Keratinocyte (primary cell): ENCODE measurements around the gene ESRP2. TPM values are rescaled to one million over a fixed set of nuclear protein-coding genes. Genes with fewer than 3 reads are reported as not detected.

ENCODE experiments used
- DNase-seq: peaks from one replicate; pipeline ENCODE4 v3.0.0-alpha.2; 2011; ENCODE audit warnings: low read depth, missing footprints, low spot score
- FAIRE-seq: peaks from 2 replicates; lab custom pipeline; 2011; peaks lifted over from hg19 to GRCh38; lab: Jason Lieb, UNC
- H2AFZ ChIP-seq: 2 replicates; pipeline ENCODE4 v1.6.0; 2012; ENCODE audit warnings: low read length, control low read depth, inconsistent platforms; ENCODE audit not compliant: control insufficient read depth
- H3K27ac ChIP-seq: 2 replicates; pipeline ENCODE4 v1.5.1; 2011; ENCODE audit warnings: low read length; ENCODE audit not compliant: control insufficient read depth, insufficient read depth
- H3K27me3 ChIP-seq: 3 replicates; pipeline ENCODE4 v1.6.0; 2011; ENCODE audit warnings: low read length; ENCODE audit not compliant: control insufficient read depth, insufficient read depth; ENCODE audit errors: extremely low read depth
- H3K36me3 ChIP-seq, 2 experiments: 2 replicates in 1 of 2; 3 replicates in 1 of 2; pipeline ENCODE4 v1.5.1; 2011; ENCODE audit warnings: low read length in 2 of 2, mild to moderate bottlenecking in 1 of 2; ENCODE audit not compliant: control insufficient read depth in 2 of 2, insufficient read depth in 2 of 2; ENCODE audit errors: extremely low read depth in 1 of 2
- H3K4me1 ChIP-seq: 3 replicates; pipeline ENCODE4 v1.5.1; 2011; ENCODE audit warnings: low read length; ENCODE audit not compliant: control insufficient read depth, insufficient read depth; ENCODE audit errors: extremely low read depth
- H3K4me2 ChIP-seq: 3 replicates; pipeline ENCODE4 v1.6.0; 2011; ENCODE audit warnings: low read depth, low read length; ENCODE audit not compliant: control insufficient read depth, insufficient read depth; ENCODE audit errors: extremely low read depth
- H3K4me3 ChIP-seq, 3 experiments: fragments of 200-600 bp in 1 of 3; sonication (generic) in 1 of 3; 2 replicates in 2 of 3; 3 replicates in 1 of 3; pipeline ENCODE4 v1.5.1; 2011 to 2016; ENCODE audit warnings: low read length in 3 of 3, mild to moderate bottlenecking in 3 of 3, control low read depth in 2 of 3, inconsistent platforms in 1 of 3, low read depth in 1 of 3, mixed read lengths in 1 of 3, mixed run types in 1 of 3, moderate library complexity in 1 of 3; ENCODE audit not compliant: control insufficient read depth in 2 of 3, insufficient read depth in 2 of 3; ENCODE audit errors: extremely low read depth in 1 of 3
- H3K79me2 ChIP-seq: 2 replicates; pipeline ENCODE4 v1.6.0; 2012; ENCODE audit warnings: low read length; ENCODE audit not compliant: control insufficient read depth, insufficient read depth
- H3K9ac ChIP-seq: 3 replicates; pipeline ENCODE4 v1.6.0; 2011; ENCODE audit warnings: low read length; ENCODE audit not compliant: control insufficient read depth, insufficient read depth; ENCODE audit errors: extremely low read depth
- H3K9me1 ChIP-seq: 3 replicates; pipeline ENCODE4 v1.6.0; 2011; ENCODE audit warnings: low read length; ENCODE audit not compliant: control insufficient read depth, insufficient read depth; ENCODE audit errors: extremely low read depth
- H3K9me3 ChIP-seq: 2 replicates; pipeline ENCODE4 v1.5.1; 2012; ENCODE audit warnings: low read depth, low read length; ENCODE audit not compliant: control insufficient read depth
- H4K20me1 ChIP-seq: 3 replicates; pipeline ENCODE4 v1.6.0; 2011; ENCODE audit warnings: low read length; ENCODE audit not compliant: control insufficient read depth, insufficient read depth; ENCODE audit errors: extremely low read depth
- EZH2 ChIP-seq: IDR thresholded peaks from one replicate; pipeline ENCODE4 v1.6.1; 2012; ENCODE audit warnings: inconsistent platforms, mild to moderate bottlenecking, low read length, moderate library complexity
- dilution Hi-C: fragments of 300-500 bp; cut with MboI; formaldehyde crosslinking; loops from one replicate; pipeline ENCODE4 v1.7.0; 2020; ENCODE audit warnings: low sequenced_read_pairs; ENCODE audit not compliant: extremely low pct_ligation_motif_present
- polyA plus RNA-seq, 5 experiments: library from polyadenylated mRNA; depleted of rRNA in 3 of 5; stranded (reverse) in 3 of 5; stranded (forward) in 1 of 5; unstranded in 1 of 5; fragments of >200 nt; gene quantifications; 1 replicate in 1 of 5; 2 replicates in 3 of 5; 3 replicates in 1 of 5; pipeline versions ENCODE4 v1.2.1 to v1.2.3, GENCODE V29; 2011 to 2012; ENCODE audit warnings: missing spikeins in 2 of 5, low read depth in 1 of 5, low replicate concordance in 1 of 5
- TF ChIP-seq, protein P1 (sequence below), 3 experiments: IDR thresholded peaks in 1 of 3; conservative IDR thresholded peaks in 1 of 3; optimal IDR thresholded peaks in 1 of 3; 2 replicates in 2 of 3; 3 replicates in 1 of 3; pipeline versions ENCODE3 to v1.5.1; 2011; ENCODE audit warnings: low read length in 3 of 3, mild to moderate bottlenecking in 3 of 3, moderate library complexity in 2 of 3, control low read depth in 1 of 3, inconsistent platforms in 1 of 3; ENCODE audit not compliant: insufficient read depth in 2 of 3; ENCODE audit errors: extremely low read depth in 1 of 3

ESRP2 gene
- polyA plus RNA-seq, 1 donor (not counting 4 experiments of a cell fraction or from before 2014, with no cell fraction given): 39.2 TPM

GRCh38 chr16:68281368-68282063, 45.6 kb upstream of the ESRP2 start:
- Histone ChIP-seq H3K79me2 (peaks cover 9% of the 10 kb centered on the region), H2AFZ (no peak overlapping the region), H3K4me1 (no peaks in the 10 kb centered on the region), H3K27me3 (no peaks in the 10 kb centered on the region), H3K4me3 (no peak overlapping the region), H3K9me3 (no peaks in the 10 kb centered on the region), H3K9ac (no peak overlapping the region), H3K36me3 (peaks cover 12 to 14% of the 10 kb centered on the region in 2 experiments), H4K20me1 (no peaks in the 10 kb centered on the region), H3K4me2 (no peak overlapping the region), H3K9me1 (no peaks in the 10 kb centered on the region), H3K27ac (no peak overlapping the region)
- no peak for DNase-seq
- no peak for TF ChIP-seq EZH2
- TF ChIP-seq, protein P1, sequence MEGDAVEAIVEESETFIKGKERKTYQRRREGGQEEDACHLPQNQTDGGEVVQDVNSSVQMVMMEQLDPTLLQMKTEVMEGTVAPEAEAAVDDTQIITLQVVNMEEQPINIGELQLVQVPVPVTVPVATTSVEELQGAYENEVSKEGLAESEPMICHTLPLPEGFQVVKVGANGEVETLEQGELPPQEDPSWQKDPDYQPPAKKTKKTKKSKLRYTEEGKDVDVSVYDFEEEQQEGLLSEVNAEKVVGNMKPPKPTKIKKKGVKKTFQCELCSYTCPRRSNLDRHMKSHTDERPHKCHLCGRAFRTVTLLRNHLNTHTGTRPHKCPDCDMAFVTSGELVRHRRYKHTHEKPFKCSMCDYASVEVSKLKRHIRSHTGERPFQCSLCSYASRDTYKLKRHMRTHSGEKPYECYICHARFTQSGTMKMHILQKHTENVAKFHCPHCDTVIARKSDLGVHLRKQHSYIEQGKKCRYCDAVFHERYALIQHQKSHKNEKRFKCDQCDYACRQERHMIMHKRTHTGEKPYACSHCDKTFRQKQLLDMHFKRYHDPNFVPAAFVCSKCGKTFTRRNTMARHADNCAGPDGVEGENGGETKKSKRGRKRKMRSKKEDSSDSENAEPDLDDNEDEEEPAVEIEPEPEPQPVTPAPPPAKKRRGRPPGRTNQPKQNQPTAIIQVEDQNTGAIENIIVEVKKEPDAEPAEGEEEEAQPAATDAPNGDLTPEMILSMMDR (optimal IDR thresholded peaks at IDR 0.05 in 1 of 3, IDR thresholded peaks at IDR 0.05 in 1 of 3, conservative IDR thresholded peaks at IDR 0.05 in 1 of 3; ENCODE audit: extremely low read depth in 1 of 3, insufficient read depth in 2 of 3, low read length in 3 of 3): no peak
- dilution Hi-C loops: no loop called here
- no peak for FAIRE-seq

GRCh38 chr16:68279726-68280558, 44.0 kb upstream of the ESRP2 start:
- dilution Hi-C loops: no loop called here
- no peak overlapping the region for H3K27ac ChIP-seq
- H4K20me1 ChIP-seq: peaks cover 4% of the 10 kb centered on the region
- H3K36me3 ChIP-seq: peaks cover 12 to 19% of the 10 kb centered on the region in 2 experiments
- H3K4me2 ChIP-seq: no peak overlapping the region
- H3K79me2 ChIP-seq: peaks cover 9% of the 10 kb centered on the region
- H3K27me3 ChIP-seq: no peaks in the 10 kb centered on the region
- no peak overlapping the region for H3K4me3 ChIP-seq
- FAIRE-seq (no peak), DNase-seq (no peak)
- TF ChIP-seq, protein P1 (optimal IDR thresholded peaks at IDR 0.05 in 1 of 3, IDR thresholded peaks at IDR 0.05 in 1 of 3, conservative IDR thresholded peaks at IDR 0.05 in 1 of 3; ENCODE audit: extremely low read depth in 1 of 3, insufficient read depth in 2 of 3, low read length in 3 of 3): no peak
- TF ChIP-seq EZH2: no peak
- no peaks in the 10 kb centered on the region for H3K9me3 ChIP-seq
- H3K4me1 ChIP-seq: peaks cover 12% of the 10 kb centered on the region
- no peak overlapping the region for H3K9ac ChIP-seq
- H2AFZ ChIP-seq: no peak overlapping the region
- H3K9me1 ChIP-seq: peaks cover 3% of the 10 kb centered on the region
